ENCODE measurements around the gene ZNF469.

The ZNF469 gene

GRCh38 chr16:88353691-88354090 lies 29.1 kb upstream of the ZNF469 start:
- peaks cover 0 to 2% (median 0%) of the 10 kb centered on the region in 4 experiments for H3K4me1 ChIP-seq (ENCODE audit: control extremely low read depth in 1 of 4, control insufficient read depth in 4 of 4, insufficient read depth in 4 of 4, low read length in 3 of 4)
- no peaks in the 10 kb centered on the region for H3K27me3 ChIP-seq (replicated peaks in 2 of 5; ENCODE audit: control insufficient read depth in 4 of 5, insufficient read depth in 5 of 5, low read length in 4 of 5)
- ChIA-PET POLR2A (no interaction called here), CTCF (interaction anchor here (1.0 kb wide), 1 partner anchor 11 kb away, joined by 3 read pairs; no protein-coding TSS in a partner anchor)
- H3K4me3 ChIP-seq (ENCODE audit: control insufficient read depth in 1 of 7, extremely low read depth in 1 of 7, insufficient read depth in 4 of 7, low read depth in 2 of 7, low read length in 6 of 7): no peak overlapping the region
- no peaks in the 10 kb centered on the region for H3K9me3 ChIP-seq (ENCODE audit: control extremely low read depth in 1 of 5, control insufficient read depth in 4 of 5, insufficient read depth in 2 of 5, low read depth in 1 of 5, low read length in 4 of 5)
- H3K27ac ChIP-seq (ENCODE audit: insufficient read depth in 1 of 2, low read depth in 1 of 2, low read length in 2 of 2, poor library complexity in 1 of 2, severe bottlenecking in 2 of 2): no peak overlapping the region
- no peaks in the 10 kb centered on the region for H3K36me3 ChIP-seq (ENCODE audit: control insufficient read depth in 4 of 4, insufficient read depth in 4 of 4, low read length in 3 of 4)
- WGBS (ENCODE audit: insufficient coverage): 83% methylated on average over 12 of the region's 12 CpGs
- no peak for DNase-seq

GRCh38 chr16:88354229-88355092 lies 28.3 kb upstream of the ZNF469 start:
- Histone ChIP-seq H3K27me3 (replicated peaks in 2 of 5; ENCODE audit: control insufficient read depth in 4 of 5, insufficient read depth in 5 of 5, low read length in 4 of 5) (no peaks in the 10 kb centered on the region), H3K4me1 (ENCODE audit: control extremely low read depth in 1 of 4, control insufficient read depth in 4 of 4, insufficient read depth in 4 of 4, low read length in 3 of 4) (no peaks in the 10 kb centered on the region), H3K36me3 (ENCODE audit: control insufficient read depth in 4 of 4, insufficient read depth in 4 of 4, low read length in 3 of 4) (no peaks in the 10 kb centered on the region), H3K4me3 (ENCODE audit: control insufficient read depth in 1 of 7, extremely low read depth in 1 of 7, insufficient read depth in 4 of 7, low read depth in 2 of 7, low read length in 6 of 7) (no peak overlapping the region), H3K27ac (ENCODE audit: insufficient read depth in 1 of 2, low read depth in 1 of 2, low read length in 2 of 2, poor library complexity in 1 of 2, severe bottlenecking in 2 of 2) (no peak overlapping the region), H3K9me3 (ENCODE audit: control extremely low read depth in 1 of 5, control insufficient read depth in 4 of 5, insufficient read depth in 2 of 5, low read depth in 1 of 5, low read length in 4 of 5) (no peaks in the 10 kb centered on the region)
- no peak for DNase-seq
- ChIA-PET POLR2A (no interaction called here), CTCF (interaction anchor here (1.0 kb wide), 1 partner anchor 10 kb away, joined by 3 read pairs; no protein-coding TSS in a partner anchor)
- WGBS (ENCODE audit: insufficient coverage): 94% methylated on average over 32 of the region's 33 CpGs

GRCh38 chr16:88355093-88355388 lies 27.7 kb upstream of the ZNF469 start:
- POLR2A ChIA-PET: no interaction called here
- Histone ChIP-seq H3K27ac (ENCODE audit: insufficient read depth in 1 of 2, low read depth in 1 of 2, low read length in 2 of 2, poor library complexity in 1 of 2, severe bottlenecking in 2 of 2) (no peak overlapping the region), H3K9me3 (ENCODE audit: control extremely low read depth in 1 of 5, control insufficient read depth in 4 of 5, insufficient read depth in 2 of 5, low read depth in 1 of 5, low read length in 4 of 5) (no peaks in the 10 kb centered on the region), H3K27me3 (replicated peaks in 2 of 5; ENCODE audit: control insufficient read depth in 4 of 5, insufficient read depth in 5 of 5, low read length in 4 of 5) (no peaks in the 10 kb centered on the region), H3K4me1 (ENCODE audit: control extremely low read depth in 1 of 4, control insufficient read depth in 4 of 4, insufficient read depth in 4 of 4, low read length in 3 of 4) (no peaks in the 10 kb centered on the region), H3K4me3 (ENCODE audit: control insufficient read depth in 1 of 7, extremely low read depth in 1 of 7, insufficient read depth in 4 of 7, low read depth in 2 of 7, low read length in 6 of 7) (no peak overlapping the region), H3K36me3 (ENCODE audit: control insufficient read depth in 4 of 4, insufficient read depth in 4 of 4, low read length in 3 of 4) (no peaks in the 10 kb centered on the region)
- DNase-seq: no peak
- CTCF ChIA-PET: no interaction called here
- 91% methylated on average over 6 of the region's 6 CpGs for WGBS (ENCODE audit: insufficient coverage)

- CTCF ChIA-PET: no interaction called here
- 95% methylated on average over 23 of the region's 28 CpGs for WGBS (ENCODE audit: insufficient coverage)
- Histone ChIP-seq H3K4me3 (ENCODE audit: control insufficient read depth in 1 of 7, extremely low read depth in 1 of 7, insufficient read depth in 4 of 7, low read depth in 2 of 7, low read length in 6 of 7) (no peak overlapping the region), H3K4me1 (ENCODE audit: control extremely low read depth in 1 of 4, control insufficient read depth in 4 of 4, insufficient read depth in 4 of 4, low read length in 3 of 4) (no peaks in the 10 kb centered on the region), H3K9me3 (ENCODE audit: control extremely low read depth in 1 of 5, control insufficient read depth in 4 of 5, insufficient read depth in 2 of 5, low read depth in 1 of 5, low read length in 4 of 5) (no peaks in the 10 kb centered on the region), H3K27ac (ENCODE audit: insufficient read depth in 1 of 2, low read depth in 1 of 2, low read length in 2 of 2, poor library complexity in 1 of 2, severe bottlenecking in 2 of 2) (no peak overlapping the region), H3K36me3 (ENCODE audit: control insufficient read depth in 4 of 4, insufficient read depth in 4 of 4, low read length in 3 of 4) (no peaks in the 10 kb centered on the region), H3K27me3 (replicated peaks in 2 of 5; ENCODE audit: control insufficient read depth in 4 of 5, insufficient read depth in 5 of 5, low read length in 4 of 5) (no peaks in the 10 kb centered on the region)
- DNase-seq: no peak
- POLR2A ChIA-PET: no interaction called here
Measured at GRCh38 chr16:88355389-88356123, 27.2 kb upstream of the ZNF469 start.

GRCh38 chr16:88356124-88356726 lies 26.5 kb upstream of the ZNF469 start:
- H3K27me3 ChIP-seq (replicated peaks in 2 of 5; ENCODE audit: control insufficient read depth in 4 of 5, insufficient read depth in 5 of 5, low read length in 4 of 5): no peaks in the 10 kb centered on the region
- H3K4me3 ChIP-seq (ENCODE audit: control insufficient read depth in 1 of 7, extremely low read depth in 1 of 7, insufficient read depth in 4 of 7, low read depth in 2 of 7, low read length in 6 of 7): no peak overlapping the region
- ChIA-PET CTCF (no interaction called here), POLR2A (no interaction called here)
- H3K27ac ChIP-seq (ENCODE audit: insufficient read depth in 1 of 2, low read depth in 1 of 2, low read length in 2 of 2, poor library complexity in 1 of 2, severe bottlenecking in 2 of 2): no peak overlapping the region
- peaks cover 0 to 2% (median 0%) of the 10 kb centered on the region in 5 experiments for H3K9me3 ChIP-seq (ENCODE audit: control extremely low read depth in 1 of 5, control insufficient read depth in 4 of 5, insufficient read depth in 2 of 5, low read depth in 1 of 5, low read length in 4 of 5)
- DNase-seq: no peak
- H3K4me1 ChIP-seq (ENCODE audit: control extremely low read depth in 1 of 4, control insufficient read depth in 4 of 4, insufficient read depth in 4 of 4, low read length in 3 of 4): no peaks in the 10 kb centered on the region
- H3K36me3 ChIP-seq (ENCODE audit: control insufficient read depth in 4 of 4, insufficient read depth in 4 of 4, low read length in 3 of 4): no peaks in the 10 kb centered on the region
- WGBS (ENCODE audit: insufficient coverage): 98% methylated on average over 8 of the region's 15 CpGs

GRCh38 chr16:88356727-88357199 lies 26.0 kb upstream of the ZNF469 start:
- H3K27ac ChIP-seq (ENCODE audit: insufficient read depth in 1 of 2, low read depth in 1 of 2, low read length in 2 of 2, poor library complexity in 1 of 2, severe bottlenecking in 2 of 2): no peak overlapping the region
- peaks cover 0 to 4% (median 0%) of the 10 kb centered on the region in 5 experiments for H3K27me3 ChIP-seq (replicated peaks in 2 of 5; ENCODE audit: control insufficient read depth in 4 of 5, insufficient read depth in 5 of 5, low read length in 4 of 5)
- CTCF ChIA-PET: no interaction called here
- 93% methylated on average over 8 of the region's 13 CpGs for WGBS (ENCODE audit: insufficient coverage)
- H3K36me3 ChIP-seq (ENCODE audit: control insufficient read depth in 4 of 4, insufficient read depth in 4 of 4, low read length in 3 of 4): no peaks in the 10 kb centered on the region
- DNase-seq: no peak
- POLR2A ChIA-PET: no interaction called here
- peaks cover 0 to 6% (median 0%) of the 10 kb centered on the region in 5 experiments for H3K9me3 ChIP-seq (ENCODE audit: control extremely low read depth in 1 of 5, control insufficient read depth in 4 of 5, insufficient read depth in 2 of 5, low read depth in 1 of 5, low read length in 4 of 5)
- no peaks in the 10 kb centered on the region for H3K4me1 ChIP-seq (ENCODE audit: control extremely low read depth in 1 of 4, control insufficient read depth in 4 of 4, insufficient read depth in 4 of 4, low read length in 3 of 4)
- no peak overlapping the region for H3K4me3 ChIP-seq (ENCODE audit: control insufficient read depth in 1 of 7, extremely low read depth in 1 of 7, insufficient read depth in 4 of 7, low read depth in 2 of 7, low read length in 6 of 7)
